Spleen (tissue), 7 donors: Measurements from ENCODE around the gene NAALADL1.

Experiments used
- CTCF ChIP-seq, 11 experiments: fragments of 200-600 bp in 7 of 11; fragments of 450-650 bp in 4 of 11; sonication (generic) in 4 of 11; IDR thresholded peaks in 8 of 11; conservative IDR thresholded peaks in 3 of 11; 1 replicate in 7 of 11; 2 replicates in 4 of 11; pipeline versions ENCODE4 v1.4.0 to v1.8.0; 2016 to 2021; ENCODE audit warnings: antibody characterized with exemption in 11 of 11, inconsistent platforms in 4 of 11, mild to moderate bottlenecking in 1 of 11
- POLR2AphosphoS5 ChIP-seq, 3 donors: sonication (generic); formaldehyde crosslinking; IDR thresholded peaks; one replicate each; pipeline ENCODE4 v1.5.1; 2017; ENCODE audit warnings: antibody characterized with exemption in 3 of 3
- donor health status: DM: no; HTN: no; CAD: no; lungs with moderate emphysema.
- donor health status: DM: no; HTN: no; CAD: no.
- donor health status: DM: no; HTN: no; CAD: no.

- TF ChIP-seq POLR2AphosphoS5 (IDR thresholded peaks at IDR 0.05) (peak; percentile 78 to 89 (median 89)), CTCF (IDR thresholded peaks at IDR 0.05 in 8 of 11, conservative IDR thresholded peaks at IDR 0.05 in 3 of 11) (peak; percentile 3 to 95 (median 91))
Measured at GRCh38 chr11:65013888-65014725, 44.2 kb downstream of the NAALADL1 start, which contains the start of gene ARL2.
